Liver (tissue), 9 donors: ENCODE results near the gene NCK2. TPM values are rescaled to one million over a fixed set of nuclear protein-coding genes. Genes with fewer than 3 reads are reported as not detected.

Experiments
- DNase-seq: peaks from one replicate; pipeline ENCODE4 v3.0.0-alpha.2; 2017; ENCODE audit warnings: low spot score
- H3K27ac ChIP-seq, 2 donors: one replicate each; pipeline ENCODE4 v1.7.0; 2013; ENCODE audit warnings: inconsistent platforms in 2 of 2, low read length in 2 of 2, control low read depth in 1 of 2, low read depth in 1 of 2, mild to moderate bottlenecking in 1 of 2
- H3K27me3 ChIP-seq, 4 donors: one replicate each; pipeline versions ENCODE4 v1.6.1 to v1.7.0; 2013; ENCODE audit warnings: low read length in 3 of 4, inconsistent platforms in 1 of 4, mild to moderate bottlenecking in 1 of 4, moderate library complexity in 1 of 4; ENCODE audit not compliant: control insufficient read depth in 4 of 4, insufficient read depth in 4 of 4
- H3K36me3 ChIP-seq, 4 donors: one replicate each; pipeline versions ENCODE4 v1.6.1 to v1.7.0; 2013; ENCODE audit warnings: low read length in 3 of 4, mild to moderate bottlenecking in 3 of 4, low read depth in 1 of 4, moderate library complexity in 1 of 4; ENCODE audit not compliant: control insufficient read depth in 4 of 4, insufficient read depth in 3 of 4
- H3K4me1 ChIP-seq, 4 donors: one replicate each; pipeline versions ENCODE4 v1.6.1 to v1.7.0; 2013; ENCODE audit warnings: low read length in 3 of 4, mild to moderate bottlenecking in 3 of 4, moderate library complexity in 1 of 4; ENCODE audit not compliant: control insufficient read depth in 4 of 4, insufficient read depth in 4 of 4
- H3K4me3 ChIP-seq, 3 donors: one replicate each; pipeline versions ENCODE4 v1.6.1 to v1.7.0; 2013; ENCODE audit warnings: low read length in 3 of 3, control low read depth in 1 of 3, low read depth in 1 of 3, mild to moderate bottlenecking in 1 of 3
- H3K9ac ChIP-seq, 2 donors: one replicate each; pipeline ENCODE4 v1.7.0; 2013; ENCODE audit warnings: low read length in 2 of 2, mild to moderate bottlenecking in 2 of 2, moderate library complexity in 2 of 2, control low read depth in 1 of 2, low read depth in 1 of 2
- H3K9me3 ChIP-seq, 4 donors: one replicate each; pipeline versions ENCODE4 v1.6.1 to v1.7.0; 2013; ENCODE audit warnings: low read length in 3 of 4; ENCODE audit not compliant: control insufficient read depth in 4 of 4
- FOXA1 ChIP-seq: IDR thresholded peaks from 2 replicates; pipeline ENCODE4 v1.6.1; 2016; ENCODE audit warnings: antibody characterized with exemption
- GABPA ChIP-seq, 2 donors: IDR thresholded peaks in 1 of 2; conservative IDR thresholded peaks in 1 of 2; 2 replicates each; pipeline ENCODE4 v1.6.1; 2016; ENCODE audit warnings: antibody characterized with exemption in 2 of 2, mild to moderate bottlenecking in 1 of 2, moderate library complexity in 1 of 2
- HNF4A ChIP-seq, 2 donors: conservative IDR thresholded peaks; 2 replicates each; pipeline ENCODE4 v1.6.1; 2016; ENCODE audit warnings: antibody characterized with exemption in 2 of 2, mild to moderate bottlenecking in 2 of 2
- HNF4G ChIP-seq: IDR thresholded peaks from 2 replicates; pipeline ENCODE4 v1.6.1; 2016; ENCODE audit warnings: antibody characterized with exemption
- JUND ChIP-seq, 2 donors: IDR thresholded peaks; 2 replicates each; pipeline ENCODE4 v1.6.1; 2016; ENCODE audit warnings: antibody characterized with exemption in 2 of 2
- RAD21 ChIP-seq, 2 donors: IDR thresholded peaks; 2 replicates each; pipeline ENCODE4 v1.6.1; 2016; ENCODE audit warnings: antibody characterized with exemption in 2 of 2, mild to moderate bottlenecking in 2 of 2
- TAF1 ChIP-seq: conservative IDR thresholded peaks from 2 replicates; pipeline ENCODE4 v1.6.1; 2016; ENCODE audit warnings: antibody characterized with exemption, mild to moderate bottlenecking
- YY1 ChIP-seq: IDR thresholded peaks from 2 replicates; pipeline ENCODE4 v1.6.1; 2016; ENCODE audit warnings: antibody characterized with exemption, mild to moderate bottlenecking
- WGBS: extraction: QIAGEN DNeasy Blood & Tissue Kit; methylation state at CpG from one replicate; pipeline ENCODE4 v1.1.7; 2013; 5-methylcytosine and 5-hydroxymethylcytosine counted together
- polyA plus RNA-seq, 2 donors: library from polyadenylated mRNA; stranded (reverse) in 1 of 2; unstranded in 1 of 2; fragments of 200-250 nt in 1 of 2; fragments of >200 nt in 1 of 2; fragmentation: Nextera tagmentation in 1 of 2; extraction: Ambion mirVana in 1 of 2; gene quantifications; one replicate each; pipeline versions ENCODE4 v1.2.1 to v1.2.3, GENCODE V29; 2013 to 2015
- total RNA-seq, 2 donors: library from RNA; depleted of rRNA; stranded (reverse); fragments of >200 nt; gene quantifications; one replicate each; pipeline ENCODE4 v1.2.3, GENCODE V29; 2014
- TF ChIP-seq, protein P1 (sequence below): IDR thresholded peaks from 2 replicates; pipeline ENCODE4 v1.6.1; 2016; ENCODE audit warnings: antibody characterized with exemption
- TF ChIP-seq, protein P2 (sequence below): IDR thresholded peaks from 2 replicates; pipeline ENCODE4 v1.6.1; 2016; ENCODE audit warnings: antibody characterized with exemption
- TF ChIP-seq, protein P3 (sequence below): IDR thresholded peaks from 2 replicates; pipeline ENCODE4 v1.6.1; 2016; ENCODE audit warnings: antibody characterized with exemption
- donor health status: healthy.
- donor health status: healthy.
- donor health status: healthy.
- donor health status: healthy.
- donor health status: healthy.

The NCK2 gene
- total and polyA plus RNA-seq, 4 donors: 3.4 to 15.0 (median 10.7) TPM

DNA sequence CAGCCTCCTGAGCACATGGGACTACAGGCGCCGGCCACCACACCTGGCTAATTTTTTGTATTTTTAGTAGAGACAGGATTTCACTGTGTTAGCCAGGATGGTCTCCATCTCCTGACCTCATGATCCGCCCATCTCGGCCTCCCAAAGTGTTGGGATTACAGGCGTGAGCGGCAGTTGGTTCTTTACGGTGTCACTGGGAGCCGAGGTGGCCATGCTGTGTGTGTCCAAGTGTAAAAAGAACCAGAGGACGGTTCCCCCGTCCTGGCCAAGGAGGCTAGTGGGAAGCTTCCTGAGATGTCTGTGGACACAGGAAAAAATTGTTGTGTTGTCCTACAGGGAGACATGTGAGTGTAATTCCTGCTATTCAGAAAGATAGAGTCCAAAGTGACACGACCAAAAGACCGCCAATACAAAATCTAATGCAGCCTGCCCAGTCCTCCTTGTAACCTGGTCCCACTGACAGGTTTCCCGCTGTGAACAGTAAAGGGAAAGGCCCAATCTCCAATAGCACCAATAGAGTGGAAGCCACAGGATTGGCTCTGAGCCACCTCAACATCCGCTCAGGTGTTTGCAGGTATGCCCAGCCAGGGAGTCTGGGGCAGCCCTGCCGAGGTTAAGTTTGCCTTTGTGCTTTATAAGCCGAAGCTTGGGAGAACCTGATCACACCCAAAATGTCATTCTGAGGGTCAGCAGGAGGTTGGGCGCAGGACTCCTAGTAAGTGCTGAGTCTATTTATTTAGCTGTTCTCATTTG lies 40.6 kb downstream of the NCK2 start:
- 97% methylated on average over 17 of the region's 17 CpGs for WGBS
- Histone ChIP-seq H3K36me3 (no peaks in the 10 kb centered on the region), H3K4me1 (peaks cover 0 to 5% (median 1%) of the 10 kb centered on the region in 4 donors)

DNA sequence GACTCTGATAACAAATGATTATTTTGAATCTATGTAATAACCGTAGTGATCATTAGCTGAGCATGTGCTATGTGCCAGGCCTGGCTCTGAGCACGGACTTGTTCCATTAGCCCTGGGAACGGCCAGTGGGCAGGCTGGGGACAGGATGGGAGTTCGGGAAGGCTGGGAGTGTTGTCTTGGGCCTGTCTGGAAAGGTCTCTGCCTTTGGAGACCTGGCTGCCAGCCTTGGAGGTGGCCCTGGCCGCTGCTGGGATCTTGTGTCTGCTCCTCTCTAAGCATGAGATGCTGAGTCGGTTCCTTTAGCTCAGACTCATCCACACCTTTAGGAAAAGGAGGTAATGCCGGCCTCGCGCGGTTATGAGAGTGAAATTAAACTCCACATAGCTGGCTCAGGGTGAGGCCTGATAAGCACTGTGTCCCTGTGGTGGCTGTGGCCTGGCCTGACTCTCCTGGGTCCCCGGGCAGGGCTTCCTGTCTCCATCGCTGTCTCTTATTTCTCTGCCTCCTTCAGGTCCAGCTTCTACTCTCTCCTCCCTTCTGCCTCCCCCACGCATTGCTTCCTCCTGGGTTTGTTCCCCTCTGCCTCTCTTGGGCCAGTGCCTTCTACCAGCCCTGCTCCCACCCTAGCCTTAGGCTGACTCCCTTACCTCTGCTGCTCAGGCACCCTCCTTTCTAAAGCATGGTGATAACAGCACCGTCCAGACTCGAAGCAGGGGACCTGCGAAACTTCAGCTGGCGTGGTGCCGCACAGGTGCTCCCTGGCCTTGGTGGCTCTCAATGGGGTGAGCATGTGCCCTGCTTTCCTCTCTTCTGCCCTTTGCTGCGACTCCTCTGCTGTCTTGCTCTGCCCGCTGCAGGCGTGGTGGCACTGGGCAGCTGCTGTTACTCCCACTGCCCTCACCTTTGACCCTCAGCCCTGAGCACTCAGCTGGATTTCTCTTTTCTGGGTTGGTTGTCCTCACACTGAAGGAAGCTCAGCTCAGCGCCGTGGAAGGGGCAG lies 41.8 kb downstream of the NCK2 start:
- H3K27me3 ChIP-seq: no peaks in the 10 kb centered on the region
- H3K4me3 ChIP-seq: no peak overlapping the region
- TF ChIP-seq, protein P1, sequence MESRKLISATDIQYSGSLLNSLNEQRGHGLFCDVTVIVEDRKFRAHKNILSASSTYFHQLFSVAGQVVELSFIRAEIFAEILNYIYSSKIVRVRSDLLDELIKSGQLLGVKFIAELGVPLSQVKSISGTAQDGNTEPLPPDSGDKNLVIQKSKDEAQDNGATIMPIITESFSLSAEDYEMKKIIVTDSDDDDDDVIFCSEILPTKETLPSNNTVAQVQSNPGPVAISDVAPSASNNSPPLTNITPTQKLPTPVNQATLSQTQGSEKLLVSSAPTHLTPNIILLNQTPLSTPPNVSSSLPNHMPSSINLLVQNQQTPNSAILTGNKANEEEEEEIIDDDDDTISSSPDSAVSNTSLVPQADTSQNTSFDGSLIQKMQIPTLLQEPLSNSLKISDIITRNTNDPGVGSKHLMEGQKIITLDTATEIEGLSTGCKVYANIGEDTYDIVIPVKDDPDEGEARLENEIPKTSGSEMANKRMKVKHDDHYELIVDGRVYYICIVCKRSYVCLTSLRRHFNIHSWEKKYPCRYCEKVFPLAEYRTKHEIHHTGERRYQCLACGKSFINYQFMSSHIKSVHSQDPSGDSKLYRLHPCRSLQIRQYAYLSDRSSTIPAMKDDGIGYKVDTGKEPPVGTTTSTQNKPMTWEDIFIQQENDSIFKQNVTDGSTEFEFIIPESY: no peak
- TF ChIP-seq HNF4A (conservative IDR thresholded peaks at IDR 0.05): no peak
- TF ChIP-seq YY1: no peak
- no peak for TF ChIP-seq FOXA1
- no peak for TF ChIP-seq JUND (IDR thresholded peaks at IDR 0.05)
- H3K9me3 ChIP-seq: no peaks in the 10 kb centered on the region
- DNase-seq: no peak
- no peaks in the 10 kb centered on the region for H3K36me3 ChIP-seq
- H3K9ac ChIP-seq: no peak overlapping the region
- peaks cover 0 to 5% (median 1%) of the 10 kb centered on the region in 4 donors for H3K4me1 ChIP-seq
- no peak overlapping the region for H3K27ac ChIP-seq
- WGBS: 83% methylated on average over 23 of the region's 23 CpGs

More for the DNA sequence above, 40.6 kb downstream of the NCK2 start:
- H3K9me3 ChIP-seq: no peaks in the 10 kb centered on the region
- no peaks in the 10 kb centered on the region for H3K27me3 ChIP-seq
- H3K9ac ChIP-seq: no peak overlapping the region
- H3K4me3 ChIP-seq: no peak overlapping the region
- no peak for DNase-seq
- TF ChIP-seq RAD21 (IDR thresholded peaks at IDR 0.05) (no peak), TAF1 (no peak), GABPA (IDR thresholded peaks at IDR 0.05 in 1 of 2, conservative IDR thresholded peaks at IDR 0.05 in 1 of 2) (no peak), HNF4G (no peak), HNF4A (conservative IDR thresholded peaks at IDR 0.05) (no peak)
- TF ChIP-seq, protein P2, sequence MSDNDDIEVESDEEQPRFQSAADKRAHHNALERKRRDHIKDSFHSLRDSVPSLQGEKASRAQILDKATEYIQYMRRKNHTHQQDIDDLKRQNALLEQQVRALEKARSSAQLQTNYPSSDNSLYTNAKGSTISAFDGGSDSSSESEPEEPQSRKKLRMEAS: no peak
- no peak overlapping the region for H3K27ac ChIP-seq

DNA sequence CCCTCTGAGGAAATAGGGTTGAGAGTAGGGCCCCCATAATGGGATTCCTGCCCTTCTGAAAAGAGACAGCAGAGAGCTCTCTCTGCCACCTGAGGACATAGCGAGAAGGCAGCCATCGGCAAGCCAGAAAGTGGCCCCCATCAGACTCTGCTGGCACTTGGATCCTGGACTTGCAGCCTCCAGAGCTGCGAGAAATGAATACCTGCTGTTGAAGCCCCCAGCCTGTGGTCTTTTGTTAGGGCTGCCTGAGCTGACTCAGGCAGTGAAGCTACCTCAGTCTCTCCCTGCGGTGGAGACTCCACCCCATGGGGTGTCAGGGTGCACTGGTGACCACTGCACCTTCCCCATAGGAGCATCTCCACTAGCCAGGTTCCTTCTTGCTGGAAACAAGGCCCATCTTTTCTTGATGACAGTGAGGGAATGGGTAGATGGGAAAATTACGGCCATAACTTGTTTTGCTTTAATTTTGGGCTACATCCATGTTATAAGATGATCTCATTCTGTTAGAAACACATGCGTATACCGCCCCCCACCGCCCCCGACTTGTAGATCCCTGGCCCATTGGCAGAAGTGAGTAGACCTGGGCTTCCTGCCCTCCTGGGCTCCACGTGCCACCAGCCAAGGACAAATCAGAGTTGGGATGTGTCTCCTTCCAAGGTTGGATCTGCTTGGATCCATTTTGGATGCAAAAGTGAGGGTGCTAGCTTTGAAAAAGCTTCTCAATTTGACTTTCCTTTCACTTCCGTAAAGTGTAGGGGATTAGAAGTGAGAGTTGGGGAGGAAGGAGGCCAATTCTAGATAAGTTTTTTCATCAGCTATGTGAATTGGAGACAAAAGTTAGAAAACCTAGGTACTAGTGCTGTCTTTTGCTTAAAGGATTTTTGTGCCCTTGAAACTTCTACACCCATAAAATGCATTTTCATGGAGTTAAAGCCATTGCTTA lies 42.9 kb downstream of the NCK2 start:
- no peak overlapping the region for H3K9ac ChIP-seq
- H3K9me3 ChIP-seq: no peaks in the 10 kb centered on the region
- H3K27me3 ChIP-seq: no peaks in the 10 kb centered on the region
- no peak overlapping the region for H3K27ac ChIP-seq
- no peak for DNase-seq
- peaks cover 0 to 8% (median 4%) of the 10 kb centered on the region in 4 donors for H3K4me1 ChIP-seq
- TF ChIP-seq, protein P3, sequence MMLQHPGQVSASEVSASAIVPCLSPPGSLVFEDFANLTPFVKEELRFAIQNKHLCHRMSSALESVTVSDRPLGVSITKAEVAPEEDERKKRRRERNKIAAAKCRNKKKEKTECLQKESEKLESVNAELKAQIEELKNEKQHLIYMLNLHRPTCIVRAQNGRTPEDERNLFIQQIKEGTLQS: no peak
- peak in 1 of 2 donors; percentile 32 for TF ChIP-seq RAD21 (IDR thresholded peaks at IDR 0.05)
- no peaks in the 10 kb centered on the region for H3K36me3 ChIP-seq
- no peak overlapping the region for H3K4me3 ChIP-seq
- 86% methylated on average over 11 of the region's 11 CpGs for WGBS
